Measurements from ENCODE around the gene RELB.

RELB gene

GRCh38 chr19:45038931-45039893 lies 37.9 kb downstream of the RELB start, which contains the start of gene CLASRP:
Gene CLASRP (plus strand): TSS chr19:45039045. CDS start chr19:45040213, 1,168 bp downstream.
- TF ChIP-seq REST (IDR thresholded peaks at IDR 0.05; ENCODE audit: insufficient read depth in 1 of 2, low read depth in 2 of 2, low read length in 2 of 2) = peak in 1 of 2 experiments; percentile 55; a peak in 1 of 4 replicates
- TF ChIP-seq TAF1 (IDR thresholded peaks at IDR 0.05; ENCODE audit: borderline replicate concordance, insufficient read depth, low read length) = peak; percentile 95; the same call in 1 of the 2 replicates
- peak; percentile 67 for TF ChIP-seq FOXP2 (optimal IDR thresholded peaks at IDR 0.05; ENCODE audit: borderline replicate concordance, extremely low read depth, extremely low read length, insufficient read depth)
- peak; percentile 97 for TF ChIP-seq POLR2AphosphoS5 (IDR thresholded peaks at IDR 0.05; ENCODE audit: low read depth, low read length)
- 0 out of 2 replicates have a peak, but pooled peaks have one; percentile 88 for TF ChIP-seq SIN3A (IDR thresholded peaks at IDR 0.05; ENCODE audit: borderline replicate concordance, insufficient read depth, low read length)

GRCh38 chr19:45040059-45040771 lies 39.0 kb downstream of the RELB start:
- TF ChIP-seq SIN3A (IDR thresholded peaks at IDR 0.05; ENCODE audit: borderline replicate concordance, insufficient read depth, low read length) = no peak
- TF ChIP-seq TAF1 (IDR thresholded peaks at IDR 0.05; ENCODE audit: borderline replicate concordance, insufficient read depth, low read length) = no peak
- TF ChIP-seq FOXP2 (optimal IDR thresholded peaks at IDR 0.05; ENCODE audit: borderline replicate concordance, extremely low read depth, extremely low read length, insufficient read depth) = no peak
- TF ChIP-seq REST (IDR thresholded peaks at IDR 0.05; ENCODE audit: insufficient read depth in 1 of 2, low read depth in 2 of 2, low read length in 2 of 2) = no peak
- TF ChIP-seq POLR2AphosphoS5 (IDR thresholded peaks at IDR 0.05; ENCODE audit: low read depth, low read length) = no peak

- TF ChIP-seq POLR2AphosphoS5 (IDR thresholded peaks at IDR 0.05; ENCODE audit: low read depth, low read length) = no peak
- no peak for TF ChIP-seq SIN3A (IDR thresholded peaks at IDR 0.05; ENCODE audit: borderline replicate concordance, insufficient read depth, low read length)
- no peak for TF ChIP-seq REST (IDR thresholded peaks at IDR 0.05; ENCODE audit: insufficient read depth in 1 of 2, low read depth in 2 of 2, low read length in 2 of 2)
- TF ChIP-seq TAF1 (IDR thresholded peaks at IDR 0.05; ENCODE audit: borderline replicate concordance, insufficient read depth, low read length) = no peak
- no peak for TF ChIP-seq FOXP2 (optimal IDR thresholded peaks at IDR 0.05; ENCODE audit: borderline replicate concordance, extremely low read depth, extremely low read length, insufficient read depth)
Observed at GRCh38 chr19:45041125-45041524, 39.9 kb downstream of the RELB start.

- no peak for TF ChIP-seq REST (IDR thresholded peaks at IDR 0.05; ENCODE audit: insufficient read depth in 1 of 2, low read depth in 2 of 2, low read length in 2 of 2)
- TF ChIP-seq FOXP2 (optimal IDR thresholded peaks at IDR 0.05; ENCODE audit: borderline replicate concordance, extremely low read depth, extremely low read length, insufficient read depth) = no peak
- no peak for TF ChIP-seq POLR2AphosphoS5 (IDR thresholded peaks at IDR 0.05; ENCODE audit: low read depth, low read length)
- TF ChIP-seq SIN3A (IDR thresholded peaks at IDR 0.05; ENCODE audit: borderline replicate concordance, insufficient read depth, low read length) = no peak
- no peak for TF ChIP-seq TAF1 (IDR thresholded peaks at IDR 0.05; ENCODE audit: borderline replicate concordance, insufficient read depth, low read length)
Observed at GRCh38 chr19:45045671-45046353, 44.5 kb downstream of the RELB start.

All from PFSK-1 (cell line).